Progenitor cell of endocrine pancreas (in vitro differentiated cells): ENCODE data around the gene MRPS5. TPM values are rescaled to one million over a fixed set of nuclear protein-coding genes. Genes with fewer than 3 reads are reported as not detected.

Experiments used
- DNase-seq: peaks from one replicate; pipeline ENCODE4 v3.0.0; 2021; ENCODE audit warnings: low spot score; ENCODE audit not compliant: unreplicated experiment
- H3K27ac Mint-ChIP-seq: 2 replicates; pipeline ENCODE4 v1.8.0; 2021; ENCODE audit warnings: mild to moderate bottlenecking, moderate library complexity, mixed read lengths
- H3K27me3 Mint-ChIP-seq: 2 replicates; pipeline ENCODE4 v1.8.0; 2021; ENCODE audit warnings: mixed read lengths
- H3K36me3 Mint-ChIP-seq: 2 replicates; pipeline ENCODE4 v1.8.0; 2022; ENCODE audit warnings: mixed read lengths; ENCODE audit not compliant: insufficient read depth
- H3K4me1 Mint-ChIP-seq: 2 replicates; pipeline ENCODE4 v1.8.0; 2021; ENCODE audit warnings: low read depth, mixed read lengths
- H3K4me3 Mint-ChIP-seq: 2 replicates; pipeline ENCODE4 v1.8.0; 2021; ENCODE audit warnings: low read depth, mild to moderate bottlenecking, moderate library complexity, mixed read lengths
- H3K9me3 Mint-ChIP-seq: 2 replicates; pipeline ENCODE4 v1.8.0; 2021; ENCODE audit warnings: low read depth, mixed read lengths
- CTCF ChIP-seq: fragments of 200-600 bp; sonication (generic); IDR thresholded peaks from one replicate; pipeline ENCODE4 v1.5.0; 2021; ENCODE audit warnings: antibody characterized with exemption, mild to moderate bottlenecking; ENCODE audit not compliant: unreplicated experiment
- total RNA-seq: library from RNA; stranded (reverse); gene quantifications from 2 replicates; pipeline ENCODE4 v1.2.1, GENCODE V29; 2021

Gene MRPS5
- total RNA-seq, 1 donor from 2014 or later, result 62.5 TPM

DNA sequence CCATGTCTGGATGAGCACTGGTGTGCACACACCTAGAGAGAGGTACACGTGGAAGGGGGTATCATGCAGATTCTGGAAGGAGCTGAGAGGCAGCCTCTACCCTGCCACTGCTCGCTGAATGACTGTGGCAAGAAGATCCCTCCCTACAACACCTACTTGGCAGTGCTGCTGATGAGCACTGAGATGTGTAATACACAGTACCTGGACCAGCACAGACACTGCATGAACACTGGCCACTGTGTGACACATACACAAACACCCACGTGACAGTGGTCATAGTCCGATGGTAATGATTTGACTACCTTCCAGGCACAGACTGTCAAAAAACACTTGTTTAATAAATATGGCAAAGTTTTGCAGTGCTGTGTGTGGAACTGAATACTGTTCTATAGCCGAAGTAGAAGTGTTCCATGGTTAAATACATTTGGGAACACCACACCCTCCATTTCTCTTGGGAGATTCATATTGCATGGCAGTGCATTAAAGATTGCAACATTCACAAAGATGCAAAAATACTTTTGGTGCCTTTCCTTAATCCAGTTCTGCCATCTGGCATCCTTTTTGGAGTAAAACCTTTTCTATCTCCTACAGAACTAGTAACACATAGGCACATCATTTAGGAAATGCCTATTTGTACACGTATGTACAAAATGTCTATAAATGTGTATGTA is 29.6 kb downstream of the MRPS5 start:
- no peaks in the 10 kb centered on the region for H3K27me3 Mint-ChIP-seq
- H3K4me3 Mint-ChIP-seq, result no peak overlapping the region
- H3K36me3 Mint-ChIP-seq, result peaks cover 54% of the 10 kb centered on the region
- no peaks in the 10 kb centered on the region for H3K9me3 Mint-ChIP-seq
- no peak overlapping the region for H3K27ac Mint-ChIP-seq
- H3K4me1 Mint-ChIP-seq, result peaks cover 8% of the 10 kb centered on the region
- no peak for TF ChIP-seq CTCF
- DNase-seq, result no peak

DNA sequence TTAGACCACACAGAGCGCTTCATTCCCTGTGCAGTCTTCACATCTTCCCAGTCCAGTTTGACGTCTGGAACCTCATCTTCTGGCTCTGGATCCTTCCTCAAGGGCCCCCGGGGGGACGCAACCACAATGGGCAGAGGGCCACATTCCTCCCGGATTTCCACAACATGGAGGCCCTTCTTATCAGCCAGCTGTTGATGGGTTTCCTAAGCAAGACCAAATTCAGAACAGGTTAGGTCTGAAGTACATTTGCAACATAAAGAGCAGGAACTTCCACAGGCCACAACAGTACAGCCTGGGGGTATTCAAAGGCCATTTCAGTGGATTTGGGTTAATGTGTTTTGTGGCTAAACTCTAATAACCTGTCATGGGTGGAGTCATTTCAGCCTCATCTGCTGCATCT is 34.2 kb downstream of the MRPS5 start:
- no peaks in the 10 kb centered on the region for H3K27me3 Mint-ChIP-seq
- H3K36me3 Mint-ChIP-seq, result peaks cover 37% of the 10 kb centered on the region
- TF ChIP-seq CTCF, result no peak
- no peak overlapping the region for H3K4me3 Mint-ChIP-seq
- no peak overlapping the region for H3K27ac Mint-ChIP-seq
- no peaks in the 10 kb centered on the region for H3K4me1 Mint-ChIP-seq
- no peak for DNase-seq
- peaks cover 3% of the 10 kb centered on the region for H3K9me3 Mint-ChIP-seq

DNA sequence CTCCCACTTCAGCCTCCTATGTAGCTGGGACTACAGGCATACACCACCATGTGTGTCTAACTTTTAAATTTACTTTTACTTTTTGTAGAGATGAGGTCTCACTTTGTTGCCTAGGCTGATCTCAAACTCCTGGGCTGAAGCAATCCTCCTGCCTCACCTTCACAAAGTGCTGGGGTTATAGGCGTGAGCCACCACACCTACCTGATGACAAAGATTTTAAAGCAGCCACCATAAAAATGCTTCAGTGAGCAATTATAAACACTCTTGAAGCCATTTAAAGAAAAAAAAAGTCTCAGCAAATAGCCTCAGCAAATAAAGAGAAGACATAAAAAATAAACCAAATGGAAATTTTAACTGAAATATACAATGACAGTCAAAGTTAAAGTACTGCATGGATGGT is 35.6 kb downstream of the MRPS5 start:
- H3K36me3 Mint-ChIP-seq, result peaks cover 31% of the 10 kb centered on the region
- H3K27me3 Mint-ChIP-seq, result no peaks in the 10 kb centered on the region
- no peak for TF ChIP-seq CTCF
- H3K4me1 Mint-ChIP-seq, result no peaks in the 10 kb centered on the region
- H3K9me3 Mint-ChIP-seq, result peaks cover 3% of the 10 kb centered on the region
- no peak overlapping the region for H3K27ac Mint-ChIP-seq
- no peak overlapping the region for H3K4me3 Mint-ChIP-seq
- no peak for DNase-seq

DNA sequence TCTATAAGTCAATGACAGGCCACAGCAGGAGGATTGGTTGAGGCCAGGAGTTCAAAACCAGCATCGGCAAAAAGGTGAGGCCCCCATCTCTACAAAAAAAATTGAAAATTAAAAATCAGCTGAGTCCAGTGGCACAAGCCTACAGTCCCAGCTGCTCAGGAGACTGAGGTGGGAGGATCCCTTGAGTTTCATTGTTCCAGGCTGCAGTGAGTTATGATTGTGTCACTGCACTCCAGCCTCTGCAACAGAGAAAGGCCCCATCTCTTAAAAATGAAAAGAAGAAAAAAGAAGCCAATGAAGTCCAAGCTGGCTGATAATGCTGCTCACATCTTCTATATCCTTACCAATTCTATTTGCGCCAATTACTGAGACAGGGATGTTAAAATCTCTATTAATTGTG is 39.1 kb downstream of the MRPS5 start:
- Mint-ChIP-seq H3K27me3 (peaks cover 14% of the 10 kb centered on the region), H3K27ac (no peak overlapping the region), H3K9me3 (peaks cover 3% of the 10 kb centered on the region), H3K4me3 (no peak overlapping the region), H3K36me3 (peaks cover 22% of the 10 kb centered on the region), H3K4me1 (peaks cover 7% of the 10 kb centered on the region)
- TF ChIP-seq CTCF, result no peak
- DNase-seq, result no peak

- H3K9me3 Mint-ChIP-seq, result peaks cover 3% of the 10 kb centered on the region
- H3K27ac Mint-ChIP-seq, result no peak overlapping the region
- peaks cover 9% of the 10 kb centered on the region for H3K4me1 Mint-ChIP-seq
- no peak overlapping the region for H3K4me3 Mint-ChIP-seq
- H3K27me3 Mint-ChIP-seq, result peaks cover 18% of the 10 kb centered on the region
- DNase-seq, result no peak
- H3K36me3 Mint-ChIP-seq, result peaks cover 3% of the 10 kb centered on the region
- no peak for TF ChIP-seq CTCF
Observed at GRCh38 chr2:95079199-95079683, 42.4 kb downstream of the MRPS5 start.
